Placental epithelial cell (primary cell): ENCODE measurements around the gene CYP2C9. TPM values are rescaled to one million over a fixed set of nuclear protein-coding genes. Genes with fewer than 3 reads are reported as not detected.

Source experiments
- small RNA-seq: library from RNA; depleted of rRNA; stranded (forward); fragments of <200 nt; gene quantifications from one replicate; pipeline ENCODE3, GENCODE V24; 2012
- total RNA-seq: library from RNA; depleted of rRNA; stranded (reverse); fragments of >200 nt; gene quantifications from 2 replicates; pipeline ENCODE4 v1.2.3, GENCODE V29; 2012

Gene CYP2C9
- not detected in 2 replicates for total RNA-seq

DNA sequence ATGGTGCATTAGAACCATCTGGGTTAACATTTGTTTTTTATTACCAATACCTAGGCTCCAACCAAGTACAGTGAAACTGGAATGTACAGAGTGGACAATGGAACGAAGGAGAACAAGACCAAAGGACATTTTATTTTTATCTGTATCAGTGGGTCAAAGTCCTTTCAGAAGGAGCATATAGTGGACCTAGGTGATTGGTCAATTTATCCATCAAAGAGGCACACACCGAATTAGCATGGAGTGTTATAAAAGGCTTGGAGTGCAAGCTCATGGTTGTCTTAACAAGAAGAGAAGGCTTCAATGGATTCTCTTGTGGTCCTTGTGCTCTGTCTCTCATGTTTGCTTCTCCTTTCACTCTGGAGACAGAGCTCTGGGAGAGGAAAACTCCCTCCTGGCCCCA, at the start of gene CYP2C9:
Gene CYP2C9, plus strand, starts transcription at position 276 of the 400 bp plus-strand sequence. Its CDS starts 25 bp downstream, at position 301.

Small RNA genes lying within 50 kb of the gene (small RNA-seq; reads per million reads assigned to genes)
- gene CYP2C60P: not detected

Other genes with a start within 250 kb of the CYP2C9 start
- under 0.01 TPM in 1 of 2 replicates, not detected in the other for gene CYP2C19, start 176.0 kb upstream of the CYP2C9 start, total RNA-seq
- gene CYP2C8, start 130.8 kb downstream of the CYP2C9 start, total RNA-seq: 0.39 TPM in 1 of 2 replicates, not detected in the other